SK-N-SH treated with all-trans-retinoic acid at 6 μM for 48 hours (cell line): ENCODE measurements around the gene RPS6KB2.

Experiments
- ATAC-seq: fragments of 200-7000 bp; cut with Tn5 transposase; 3 replicates; pipeline ENCODE4 v1.9.1; 2020; ENCODE audit warnings: mild to moderate bottlenecking, moderate library complexity
- BACH2 ChIP-seq: fragments of 250-450 bp; sonication (Bioruptor Pico); IDR thresholded peaks from 2 replicates; pipeline ENCODE4 v1.9.0; 2021; ENCODE audit warnings: mild to moderate bottlenecking, borderline replicate concordance
- CSDC2 ChIP-seq: fragments of 250-450 bp; sonication (Bioruptor Pico); IDR thresholded peaks from 2 replicates; pipeline ENCODE4 v1.5.0; 2020; ENCODE audit warnings: mild to moderate bottlenecking, moderate library complexity
- ESRRG ChIP-seq: fragments of 250-450 bp; sonication (Bioruptor Pico); IDR thresholded peaks from 2 replicates; pipeline ENCODE4 v1.6.1; 2021; ENCODE audit warnings: mild to moderate bottlenecking
- GLIS3 ChIP-seq: fragments of 250-450 bp; sonication (Bioruptor Pico); IDR thresholded peaks from 2 replicates; pipeline ENCODE4 v1.5.0; 2020; ENCODE audit warnings: mild to moderate bottlenecking, moderate library complexity
- ISL1 ChIP-seq: fragments of 250-450 bp; sonication (Bioruptor Pico); IDR thresholded peaks from 2 replicates; pipeline ENCODE4 v2.1.2; 2022; ENCODE audit warnings: mild to moderate bottlenecking, moderate library complexity
- OSR1 ChIP-seq: fragments of 250-450 bp; sonication (Bioruptor Pico); IDR thresholded peaks from 2 replicates; pipeline ENCODE4 v1.8.0; 2022; ENCODE audit warnings: moderate library complexity, mild to moderate bottlenecking, inconsistent platforms
- PPARA ChIP-seq: fragments of 250-450 bp; sonication (Bioruptor Pico); IDR thresholded peaks from 2 replicates; pipeline ENCODE4 v1.5.0; 2020; ENCODE audit warnings: mild to moderate bottlenecking, borderline replicate concordance
- RARB ChIP-seq: fragments of 250-450 bp; sonication (Bioruptor Pico); IDR thresholded peaks from 2 replicates; pipeline ENCODE4 v1.8.0; 2021; ENCODE audit warnings: mild to moderate bottlenecking, moderate library complexity
- SNAI2 ChIP-seq: fragments of 250-450 bp; sonication (Bioruptor Pico); IDR thresholded peaks from 2 replicates; pipeline ENCODE4 v1.5.0; 2020; ENCODE audit warnings: mild to moderate bottlenecking, moderate library complexity
- TCF4 ChIP-seq: fragments of 250-450 bp; sonication (Bioruptor Pico); IDR thresholded peaks from 2 replicates; pipeline ENCODE4 v1.8.0; 2021; ENCODE audit warnings: mild to moderate bottlenecking, moderate library complexity, borderline replicate concordance
- ZFP3 ChIP-seq: fragments of 250-450 bp; sonication (Bioruptor Pico); IDR thresholded peaks from 2 replicates; pipeline ENCODE4 v1.5.0; 2020; ENCODE audit warnings: mild to moderate bottlenecking, moderate library complexity
- ZFP30 ChIP-seq: fragments of 450-650 bp; formaldehyde crosslinking; IDR thresholded peaks from 2 replicates; pipeline ENCODE4 v1.5.0; 2022; ENCODE audit warnings: mild to moderate bottlenecking, moderate library complexity
- ZNF565 ChIP-seq: fragments of 450-650 bp; formaldehyde crosslinking; conservative IDR thresholded peaks from 2 replicates; pipeline ENCODE4 v1.5.0; 2020; ENCODE audit warnings: low read depth, mild to moderate bottlenecking, moderate library complexity
- ZNF70 ChIP-seq: fragments of 450-650 bp; formaldehyde crosslinking; IDR thresholded peaks from 2 replicates; pipeline ENCODE4 v1.5.0; 2020; ENCODE audit warnings: mild to moderate bottlenecking, moderate library complexity
- TF ChIP-seq, protein P1 (sequence below): fragments of 250-450 bp; sonication (Bioruptor Pico); IDR thresholded peaks from 2 replicates; pipeline ENCODE4 v1.5.0; 2020; ENCODE audit warnings: mild to moderate bottlenecking, moderate library complexity
- TF ChIP-seq, protein P2 (sequence below): fragments of 250-450 bp; sonication (Bioruptor Pico); IDR thresholded peaks from 2 replicates; pipeline ENCODE4 v1.5.1; 2021; ENCODE audit warnings: mild to moderate bottlenecking, moderate library complexity

RPS6KB2 gene

DNA sequence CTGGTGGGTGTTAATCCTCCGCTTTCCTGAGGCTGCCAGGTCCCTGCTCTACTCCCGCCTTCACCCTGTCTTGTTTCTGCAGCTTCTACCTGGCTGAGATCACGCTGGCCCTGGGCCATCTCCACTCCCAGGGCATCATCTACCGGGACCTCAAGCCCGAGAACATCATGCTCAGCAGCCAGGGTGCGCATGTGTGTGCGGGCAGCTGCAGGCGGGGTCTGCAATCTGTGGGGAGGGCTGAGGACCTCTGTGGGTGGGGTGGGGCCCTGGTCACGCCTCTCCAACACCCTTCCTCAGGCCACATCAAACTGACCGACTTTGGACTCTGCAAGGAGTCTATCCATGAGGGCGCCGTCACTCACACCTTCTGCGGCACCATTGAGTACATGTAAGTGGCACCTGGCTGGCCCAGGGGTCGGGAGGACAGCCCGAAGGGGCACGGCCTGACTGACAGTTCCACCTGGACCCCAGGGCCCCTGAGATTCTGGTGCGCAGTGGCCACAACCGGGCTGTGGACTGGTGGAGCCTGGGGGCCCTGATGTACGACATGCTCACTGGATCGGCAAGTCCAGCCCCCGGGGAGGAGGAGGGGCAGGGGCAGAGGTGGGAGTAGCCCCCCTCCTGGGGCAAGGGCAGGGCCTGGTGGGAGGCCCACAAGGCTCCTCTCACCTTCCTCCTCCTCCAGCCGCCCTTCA, 4.5 kb downstream of the RPS6KB2 start (continued):
- TF ChIP-seq, protein P1, sequence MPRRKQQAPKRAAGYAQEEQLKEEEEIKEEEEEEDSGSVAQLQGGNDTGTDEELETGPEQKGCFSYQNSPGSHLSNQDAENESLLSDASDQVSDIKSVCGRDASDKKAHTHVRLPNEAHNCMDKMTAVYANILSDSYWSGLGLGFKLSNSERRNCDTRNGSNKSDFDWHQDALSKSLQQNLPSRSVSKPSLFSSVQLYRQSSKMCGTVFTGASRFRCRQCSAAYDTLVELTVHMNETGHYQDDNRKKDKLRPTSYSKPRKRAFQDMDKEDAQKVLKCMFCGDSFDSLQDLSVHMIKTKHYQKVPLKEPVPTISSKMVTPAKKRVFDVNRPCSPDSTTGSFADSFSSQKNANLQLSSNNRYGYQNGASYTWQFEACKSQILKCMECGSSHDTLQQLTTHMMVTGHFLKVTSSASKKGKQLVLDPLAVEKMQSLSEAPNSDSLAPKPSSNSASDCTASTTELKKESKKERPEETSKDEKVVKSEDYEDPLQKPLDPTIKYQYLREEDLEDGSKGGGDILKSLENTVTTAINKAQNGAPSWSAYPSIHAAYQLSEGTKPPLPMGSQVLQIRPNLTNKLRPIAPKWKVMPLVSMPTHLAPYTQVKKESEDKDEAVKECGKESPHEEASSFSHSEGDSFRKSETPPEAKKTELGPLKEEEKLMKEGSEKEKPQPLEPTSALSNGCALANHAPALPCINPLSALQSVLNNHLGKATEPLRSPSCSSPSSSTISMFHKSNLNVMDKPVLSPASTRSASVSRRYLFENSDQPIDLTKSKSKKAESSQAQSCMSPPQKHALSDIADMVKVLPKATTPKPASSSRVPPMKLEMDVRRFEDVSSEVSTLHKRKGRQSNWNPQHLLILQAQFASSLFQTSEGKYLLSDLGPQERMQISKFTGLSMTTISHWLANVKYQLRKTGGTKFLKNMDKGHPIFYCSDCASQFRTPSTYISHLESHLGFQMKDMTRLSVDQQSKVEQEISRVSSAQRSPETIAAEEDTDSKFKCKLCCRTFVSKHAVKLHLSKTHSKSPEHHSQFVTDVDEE (CRISPR knock-in tag) = no peak
- TF ChIP-seq ZNF565 (CRISPR knock-in tag) (no peak), ZFP30 (CRISPR knock-in tag) (no peak), CSDC2 (CRISPR knock-in tag) (no peak)

DNA sequence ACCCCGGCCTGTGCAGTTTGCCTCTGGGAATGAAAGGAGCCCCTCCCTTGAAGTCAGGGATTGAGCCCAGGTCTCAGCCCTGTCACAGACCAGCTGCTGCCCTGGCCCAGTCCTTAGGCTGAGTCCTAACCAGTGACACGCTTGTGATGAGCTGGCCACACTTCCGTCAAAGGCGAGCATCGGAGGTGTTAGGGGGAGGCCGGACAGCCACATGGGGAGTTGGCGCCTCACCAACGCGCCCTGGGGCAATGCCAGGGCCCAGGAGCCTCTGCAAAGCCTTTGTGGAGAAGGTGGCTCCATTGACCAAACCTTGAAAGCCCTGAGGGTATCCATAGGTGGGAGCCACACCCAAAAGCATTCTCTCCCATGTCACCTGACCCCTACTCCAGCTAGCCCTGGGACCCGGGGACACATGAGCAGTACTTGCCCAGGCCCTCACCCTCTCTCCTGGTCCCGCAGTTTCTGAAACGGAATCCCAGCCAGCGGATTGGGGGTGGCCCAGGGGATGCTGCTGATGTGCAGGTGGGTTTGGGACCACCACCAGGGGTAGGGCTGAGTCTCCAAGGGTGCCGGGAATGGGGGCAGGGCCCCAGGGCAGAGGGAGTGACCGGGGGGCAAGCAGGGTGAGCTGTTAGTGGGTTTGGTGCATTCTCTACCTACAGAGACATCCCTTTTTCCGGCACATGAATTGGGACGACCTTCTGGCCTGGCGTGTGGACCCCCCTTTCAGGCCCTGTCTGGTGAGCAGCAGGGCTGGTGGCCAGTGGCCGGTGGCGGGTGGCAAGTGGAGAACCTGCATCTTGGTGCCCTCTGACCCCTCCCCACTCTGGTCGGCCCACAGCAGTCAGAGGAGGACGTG, 5.5 kb downstream of the RPS6KB2 start:
- TF ChIP-seq, protein P2, sequence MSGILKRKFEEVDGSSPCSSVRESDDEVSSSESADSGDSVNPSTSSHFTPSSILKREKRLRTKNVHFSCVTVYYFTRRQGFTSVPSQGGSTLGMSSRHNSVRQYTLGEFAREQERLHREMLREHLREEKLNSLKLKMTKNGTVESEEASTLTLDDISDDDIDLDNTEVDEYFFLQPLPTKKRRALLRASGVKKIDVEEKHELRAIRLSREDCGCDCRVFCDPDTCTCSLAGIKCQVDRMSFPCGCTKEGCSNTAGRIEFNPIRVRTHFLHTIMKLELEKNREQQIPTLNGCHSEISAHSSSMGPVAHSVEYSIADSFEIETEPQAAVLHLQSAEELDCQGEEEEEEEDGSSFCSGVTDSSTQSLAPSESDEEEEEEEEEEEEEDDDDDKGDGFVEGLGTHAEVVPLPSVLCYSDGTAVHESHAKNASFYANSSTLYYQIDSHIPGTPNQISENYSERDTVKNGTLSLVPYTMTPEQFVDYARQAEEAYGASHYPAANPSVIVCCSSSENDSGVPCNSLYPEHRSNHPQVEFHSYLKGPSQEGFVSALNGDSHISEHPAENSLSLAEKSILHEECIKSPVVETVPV (CRISPR knock-in tag) = no peak
- TF ChIP-seq GLIS3 (CRISPR knock-in tag) (no peak), OSR1 (no peak), BACH2 (CRISPR knock-in tag) (no peak)
- TF ChIP-seq, protein P1 (CRISPR knock-in tag) = no peak
- ATAC-seq = no peak

DNA sequence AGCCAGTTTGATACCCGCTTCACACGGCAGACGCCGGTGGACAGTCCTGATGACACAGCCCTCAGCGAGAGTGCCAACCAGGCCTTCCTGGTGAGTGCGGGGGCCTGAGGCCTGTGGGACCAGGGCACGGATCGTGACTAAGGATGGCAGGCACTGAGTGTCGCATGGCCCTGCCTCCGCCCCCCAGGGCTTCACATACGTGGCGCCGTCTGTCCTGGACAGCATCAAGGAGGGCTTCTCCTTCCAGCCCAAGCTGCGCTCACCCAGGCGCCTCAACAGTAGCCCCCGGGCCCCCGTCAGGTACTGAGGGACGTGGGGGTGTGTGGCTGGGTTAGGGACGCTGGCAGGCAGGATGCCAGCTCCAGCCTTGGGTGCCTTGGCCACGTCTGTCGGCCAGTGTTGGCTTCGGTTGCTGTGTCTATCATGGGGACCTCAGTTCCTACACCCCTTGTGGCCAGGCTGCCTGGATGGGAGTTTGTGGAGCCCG, 6.1 kb downstream of the RPS6KB2 start:
- no peak for ATAC-seq
- no peak for TF ChIP-seq SNAI2
- TF ChIP-seq ZNF565 (CRISPR knock-in tag) = no peak
- TF ChIP-seq GLIS3 (CRISPR knock-in tag) = no peak
- no peak for TF ChIP-seq TCF4 (CRISPR knock-in tag)
- TF ChIP-seq, protein P2 (CRISPR knock-in tag) = no peak
- TF ChIP-seq, protein P1 (CRISPR knock-in tag) = no peak
- no peak for TF ChIP-seq RARB (CRISPR knock-in tag)
- no peak for TF ChIP-seq PPARA (CRISPR knock-in tag)
- no peak for TF ChIP-seq ESRRG (CRISPR knock-in tag)
- no peak for TF ChIP-seq ZFP30 (CRISPR knock-in tag)
- no peak for TF ChIP-seq ZFP3 (CRISPR knock-in tag)
- TF ChIP-seq ZNF70 = no peak
- no peak for TF ChIP-seq ISL1
- TF ChIP-seq CSDC2 (CRISPR knock-in tag) = no peak
- TF ChIP-seq, all 23 proteins: peak for 0
